WI38 (cell line): ENCODE measurements around the gene DCXR.

Experiments
- H3K4me3 ChIP-seq: 2 replicates; pipeline ENCODE4 v1.5.1; 2011; ENCODE audit warnings: low read depth, mild to moderate bottlenecking, control low read depth, low read length
- TF ChIP-seq, protein P1 (sequence below): IDR thresholded peaks from 2 replicates; pipeline ENCODE4 v1.5.1; 2012; ENCODE audit warnings: low read depth, mild to moderate bottlenecking, control low read depth, low read length

Gene DCXR

GRCh38 chr17:82022310-82022980, 15.1 kb downstream of the DCXR start, which contains the start of gene CENPX:
Gene CENPX, minus strand, starts transcription at chr17:82022878. Its CDS starts 17 bp downstream, at chr17:82022861.
- TF ChIP-seq, protein P1, sequence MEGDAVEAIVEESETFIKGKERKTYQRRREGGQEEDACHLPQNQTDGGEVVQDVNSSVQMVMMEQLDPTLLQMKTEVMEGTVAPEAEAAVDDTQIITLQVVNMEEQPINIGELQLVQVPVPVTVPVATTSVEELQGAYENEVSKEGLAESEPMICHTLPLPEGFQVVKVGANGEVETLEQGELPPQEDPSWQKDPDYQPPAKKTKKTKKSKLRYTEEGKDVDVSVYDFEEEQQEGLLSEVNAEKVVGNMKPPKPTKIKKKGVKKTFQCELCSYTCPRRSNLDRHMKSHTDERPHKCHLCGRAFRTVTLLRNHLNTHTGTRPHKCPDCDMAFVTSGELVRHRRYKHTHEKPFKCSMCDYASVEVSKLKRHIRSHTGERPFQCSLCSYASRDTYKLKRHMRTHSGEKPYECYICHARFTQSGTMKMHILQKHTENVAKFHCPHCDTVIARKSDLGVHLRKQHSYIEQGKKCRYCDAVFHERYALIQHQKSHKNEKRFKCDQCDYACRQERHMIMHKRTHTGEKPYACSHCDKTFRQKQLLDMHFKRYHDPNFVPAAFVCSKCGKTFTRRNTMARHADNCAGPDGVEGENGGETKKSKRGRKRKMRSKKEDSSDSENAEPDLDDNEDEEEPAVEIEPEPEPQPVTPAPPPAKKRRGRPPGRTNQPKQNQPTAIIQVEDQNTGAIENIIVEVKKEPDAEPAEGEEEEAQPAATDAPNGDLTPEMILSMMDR: no peak
- peak within 1 kb of the TSS; percentile 85 for H3K4me3 ChIP-seq

- TF ChIP-seq, protein P1: no peak
- H3K4me3 ChIP-seq: peak overlapping the region; percentile 85
Observed at GRCh38 chr17:82021900-82022309, 15.6 kb downstream of the DCXR start.

DNA sequence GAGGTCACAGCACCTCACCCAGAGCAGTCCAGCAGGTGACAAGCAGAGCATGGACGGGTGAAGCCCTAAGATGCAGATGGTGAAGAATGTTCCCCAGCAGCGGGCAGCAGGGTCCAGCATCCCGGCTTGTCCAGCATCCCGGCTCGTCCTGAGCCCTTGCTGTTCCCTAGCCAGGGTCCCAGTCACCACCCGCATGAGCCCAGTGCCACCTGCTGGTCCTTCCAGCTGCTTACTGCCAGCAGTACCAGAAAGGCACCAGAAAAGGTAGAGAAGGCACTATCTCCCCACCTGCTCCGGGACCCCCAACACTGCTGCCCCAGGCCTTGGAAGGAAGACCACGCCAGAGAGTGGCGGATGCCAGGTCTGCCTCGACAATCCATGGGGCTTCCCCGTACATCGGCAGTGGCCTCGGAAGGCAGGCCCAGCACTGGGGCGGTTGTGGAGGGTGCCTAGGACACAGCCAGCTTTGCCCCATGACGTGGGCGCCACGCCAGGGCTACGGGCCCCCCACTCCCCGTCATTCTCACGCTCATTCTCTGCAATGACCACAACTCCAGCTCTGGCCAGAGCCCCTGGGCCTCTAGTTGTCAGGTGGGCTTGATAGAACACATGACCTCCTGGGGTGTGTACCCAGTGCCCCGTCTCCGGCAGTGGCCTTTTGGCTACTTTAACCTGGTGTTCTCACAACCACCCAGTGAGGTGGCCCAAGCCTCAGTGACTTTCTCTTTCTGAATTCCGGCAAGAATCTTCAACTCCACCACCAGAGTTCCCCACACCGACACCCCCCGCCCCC, 16.2 kb downstream of the DCXR start:
- H3K4me3 ChIP-seq: peak overlapping the region; percentile 85
- TF ChIP-seq, protein P1: peak; percentile 77; the same call in 1 of the 2 replicates

DNA sequence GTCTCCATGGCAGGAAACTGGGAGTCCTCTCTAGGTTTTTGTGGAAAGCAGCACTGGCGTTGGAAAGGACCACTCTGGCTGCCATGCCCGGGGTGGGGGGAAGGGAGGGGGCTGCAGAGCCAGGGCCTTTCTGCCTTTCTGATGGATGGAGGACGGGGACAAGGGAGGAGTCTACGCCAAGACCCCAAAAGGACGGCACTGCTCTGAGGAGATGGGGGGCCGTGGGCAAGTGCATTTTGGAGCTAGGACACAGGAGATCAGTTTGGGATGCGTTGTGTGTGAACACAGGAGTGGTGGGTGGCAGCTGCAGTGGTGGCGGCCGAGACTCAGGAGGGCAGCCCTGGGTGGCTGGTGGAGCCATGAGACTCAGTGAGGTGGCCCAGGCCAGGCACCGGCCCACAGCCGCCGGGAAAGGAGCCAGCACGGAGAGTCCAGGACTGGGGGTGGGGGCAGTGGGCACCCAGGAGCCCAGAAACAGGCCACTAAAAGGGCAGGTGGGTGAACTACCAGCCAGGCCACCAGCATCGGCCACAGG, 16.9 kb downstream of the DCXR start:
- TF ChIP-seq, protein P1: no peak
- H3K4me3 ChIP-seq: no peak overlapping the region

DNA sequence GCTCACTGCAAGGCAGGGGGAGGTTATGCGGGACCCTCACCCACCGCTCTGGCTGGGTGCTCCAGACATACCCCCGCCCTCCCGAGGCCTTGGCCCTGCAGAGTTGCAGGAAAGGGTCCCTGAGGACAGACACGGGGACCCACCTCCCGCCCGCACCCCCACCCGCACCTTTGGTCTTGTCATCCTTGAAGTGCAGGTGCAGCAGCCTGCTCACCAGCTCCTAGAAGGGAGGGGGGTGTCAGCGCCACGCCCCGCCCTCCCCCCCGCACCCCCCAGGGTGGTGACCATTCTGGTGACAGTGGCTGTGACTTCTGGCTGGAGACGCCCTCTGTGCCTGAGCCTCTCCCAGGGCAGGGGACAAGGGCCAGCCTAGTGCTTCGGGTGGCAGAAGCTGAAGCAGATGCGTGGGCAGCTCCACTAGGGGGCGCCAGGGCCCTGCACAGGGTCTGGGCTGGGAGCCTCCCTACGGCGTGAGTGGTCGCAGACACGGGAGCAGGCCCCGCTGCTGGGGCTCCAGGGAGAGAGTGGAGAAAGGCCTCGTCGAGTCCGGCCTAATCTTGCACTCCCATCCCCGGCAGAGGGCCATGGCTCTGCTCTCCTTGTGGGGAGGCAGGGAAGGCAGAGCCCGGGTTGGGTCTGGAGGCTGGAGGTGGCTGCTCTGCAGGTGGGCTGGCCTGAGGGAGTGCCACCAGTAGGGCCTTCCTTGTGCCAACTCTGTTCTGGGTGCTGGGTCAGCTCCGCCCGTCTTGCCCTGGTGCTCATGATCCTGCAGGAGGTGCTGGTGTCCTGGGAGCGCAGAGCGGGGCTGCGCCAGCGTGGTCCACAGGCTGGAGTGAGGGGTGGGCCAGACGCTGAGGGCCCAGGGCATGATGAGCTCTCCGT, 17.6 kb downstream of the DCXR start:
- H3K4me3 ChIP-seq: no peak overlapping the region
- TF ChIP-seq, protein P1: peak; percentile 74

GRCh38 chr17:82018989-82019689, 18.4 kb downstream of the DCXR start:
- no peak overlapping the region for H3K4me3 ChIP-seq
- TF ChIP-seq, protein P1: no peak
